CD4-positive, alpha-beta T cell treated with Interleukin-6 for 4 hours (primary cell): Measurements from ENCODE around the gene TNFAIP8L1.

Source experiments
- DNase-seq: peaks from one replicate; pipeline ENCODE4 v3.0.0-alpha.2; 2020; ENCODE audit warnings: mixed read lengths

Gene TNFAIP8L1

GRCh38 chr19:4613254-4613751 is 26.0 kb upstream of the TNFAIP8L1 start:
- no peak for DNase-seq

- no peak for DNase-seq
Measured at GRCh38 chr19:4618019-4618418, 21.3 kb upstream of the TNFAIP8L1 start.

GRCh38 chr19:4619668-4620294 is 19.5 kb upstream of the TNFAIP8L1 start:
- no peak for DNase-seq

GRCh38 chr19:4620675-4621074 is 18.6 kb upstream of the TNFAIP8L1 start:
- DNase-seq: no peak

GRCh38 chr19:4622695-4623421 is 16.5 kb upstream of the TNFAIP8L1 start:
- DNase-seq: no peak

- DNase-seq: no peak
Measured at GRCh38 chr19:4624301-4624700, 15.0 kb upstream of the TNFAIP8L1 start.

GRCh38 chr19:4624733-4625362 is 14.5 kb upstream of the TNFAIP8L1 start:
- DNase-seq: no peak

GRCh38 chr19:4633140-4633967 is 6.0 kb upstream of the TNFAIP8L1 start:
- peak; percentile 62 for DNase-seq

GRCh38 chr19:4635754-4636116 is 3.6 kb upstream of the TNFAIP8L1 start:
- DNase-seq: no peak

- DNase-seq: peak; percentile 84
Measured at GRCh38 chr19:4636151-4636717, 3.1 kb upstream of the TNFAIP8L1 start.

GRCh38 chr19:4636761-4637160 is 2.6 kb upstream of the TNFAIP8L1 start:
- DNase-seq: no peak

GRCh38 chr19:4638317-4638716 is 999 bp upstream of the TNFAIP8L1 start:
- no peak for DNase-seq

- DNase-seq: peak; percentile 10
Measured at GRCh38 chr19:4639531-4640246, 373 bp downstream of the TNFAIP8L1 start.

GRCh38 chr19:4640247-4641000 is 1.1 kb downstream of the TNFAIP8L1 start:
- no peak for DNase-seq

GRCh38 chr19:4641132-4641531 is 1.8 kb downstream of the TNFAIP8L1 start:
- DNase-seq: no peak

GRCh38 chr19:4642625-4643024 is 3.3 kb downstream of the TNFAIP8L1 start:
- no peak for DNase-seq

GRCh38 chr19:4645718-4646117 is 6.4 kb downstream of the TNFAIP8L1 start:
- no peak for DNase-seq

GRCh38 chr19:4647676-4648644 is 8.6 kb downstream of the TNFAIP8L1 start:
- no peak for DNase-seq

GRCh38 chr19:4649392-4650047 is 10.2 kb downstream of the TNFAIP8L1 start:
- DNase-seq: no peak
